Gastrocnemius medialis (tissue), 4 donors: ENCODE results near the gene KLRC3.
"Not testable (repeated sequence)": the region's sequence is repeated elsewhere in the genome, so short reads cannot be mapped to it uniquely, and the experiment has no call there.

ENCODE experiments used
- POLR2A ChIP-seq, 2 donors: fragments of 450-650 bp; IDR thresholded peaks; one replicate each; pipeline ENCODE4 v1.6.1; 2017; ENCODE audit warnings: antibody characterized with exemption in 2 of 2, mild to moderate bottlenecking in 2 of 2, moderate library complexity in 2 of 2
- TF ChIP-seq, protein P1 (sequence below), 5 experiments: fragments of 450-650 bp in 3 of 5; fragments of 200-600 bp in 2 of 5; sonication (generic) in 2 of 5; IDR thresholded peaks in 4 of 5; conservative IDR thresholded peaks in 1 of 5; 1 replicate in 4 of 5; 2 replicates in 1 of 5; pipeline ENCODE4 v1.5.1; 2016 to 2019; ENCODE audit warnings: antibody characterized with exemption in 5 of 5, mild to moderate bottlenecking in 3 of 5, moderate library complexity in 3 of 5

GRCh38 chr12:10378737-10379136, 41.7 kb downstream of the KLRC3 start:
- TF ChIP-seq, protein P1, sequence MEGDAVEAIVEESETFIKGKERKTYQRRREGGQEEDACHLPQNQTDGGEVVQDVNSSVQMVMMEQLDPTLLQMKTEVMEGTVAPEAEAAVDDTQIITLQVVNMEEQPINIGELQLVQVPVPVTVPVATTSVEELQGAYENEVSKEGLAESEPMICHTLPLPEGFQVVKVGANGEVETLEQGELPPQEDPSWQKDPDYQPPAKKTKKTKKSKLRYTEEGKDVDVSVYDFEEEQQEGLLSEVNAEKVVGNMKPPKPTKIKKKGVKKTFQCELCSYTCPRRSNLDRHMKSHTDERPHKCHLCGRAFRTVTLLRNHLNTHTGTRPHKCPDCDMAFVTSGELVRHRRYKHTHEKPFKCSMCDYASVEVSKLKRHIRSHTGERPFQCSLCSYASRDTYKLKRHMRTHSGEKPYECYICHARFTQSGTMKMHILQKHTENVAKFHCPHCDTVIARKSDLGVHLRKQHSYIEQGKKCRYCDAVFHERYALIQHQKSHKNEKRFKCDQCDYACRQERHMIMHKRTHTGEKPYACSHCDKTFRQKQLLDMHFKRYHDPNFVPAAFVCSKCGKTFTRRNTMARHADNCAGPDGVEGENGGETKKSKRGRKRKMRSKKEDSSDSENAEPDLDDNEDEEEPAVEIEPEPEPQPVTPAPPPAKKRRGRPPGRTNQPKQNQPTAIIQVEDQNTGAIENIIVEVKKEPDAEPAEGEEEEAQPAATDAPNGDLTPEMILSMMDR (IDR thresholded peaks at IDR 0.05 in 4 of 5, conservative IDR thresholded peaks at IDR 0.05 in 1 of 5): not testable (repeated sequence)
- TF ChIP-seq POLR2A (IDR thresholded peaks at IDR 0.05): not testable (repeated sequence)
